Esophagus squamous epithelium (tissue), 5 donors: ENCODE results near the gene GTF2A1L. TPM values are rescaled to one million over a fixed set of nuclear protein-coding genes. Genes with fewer than 3 reads are reported as not detected.

Source experiments
- DNase-seq: peaks from one replicate; lab custom pipeline; 2025; lab: John Stamatoyannopoulos, UW
- H3K27ac ChIP-seq, 4 donors: fragments of 200-600 bp; sonication (generic); one replicate each; pipeline ENCODE4 v1.5.1; 2016 to 2019; ENCODE audit warnings: mild to moderate bottlenecking in 1 of 4
- H3K27me3 ChIP-seq, 4 donors: fragments of 200-600 bp; sonication (generic); 1 replicate in 3 of 4; 2 replicates in 1 of 4; pipeline versions ENCODE4 v1.5.1 to v1.6.0; 2017 to 2021; ENCODE audit warnings: antibody characterized with exemption in 1 of 4
- H3K36me3 ChIP-seq, 3 donors: fragments of 200-600 bp; sonication (generic); one replicate each; pipeline ENCODE4 v1.5.1; 2016 to 2019
- H3K4me1 ChIP-seq, 3 donors: fragments of 200-600 bp; sonication (generic); one replicate each; pipeline ENCODE4 v1.5.1; 2017 to 2019
- H3K4me3 ChIP-seq, 4 donors: fragments of 200-600 bp; sonication (generic); 1 replicate in 3 of 4; 2 replicates in 1 of 4; pipeline ENCODE4 v1.5.1; 2016 to 2019; ENCODE audit warnings: mild to moderate bottlenecking in 2 of 4, moderate library complexity in 1 of 4
- H3K9me3 ChIP-seq, 3 donors: fragments of 200-600 bp; sonication (generic); one replicate each; pipeline ENCODE4 v1.5.1; 2016 to 2019
- CTCF ChIP-seq, 6 experiments: fragments of 450-650 bp in 4 of 6; fragments of 200-600 bp in 2 of 6; sonication (generic) in 2 of 6; IDR thresholded peaks; one replicate each; pipeline ENCODE4 v1.5.1; 2016 to 2019; ENCODE audit warnings: antibody characterized with exemption in 6 of 6, mild to moderate bottlenecking in 4 of 6, moderate library complexity in 4 of 6
- POLR2A ChIP-seq, 4 donors: fragments of 450-650 bp; IDR thresholded peaks; one replicate each; pipeline ENCODE4 v1.6.1; 2017; ENCODE audit warnings: antibody characterized with exemption in 4 of 4, mild to moderate bottlenecking in 4 of 4, moderate library complexity in 3 of 4
- WGBS, 2 donors: methylation state at CpG; one replicate each; pipeline ENCODE4 v1.1.5; 2018; 5-methylcytosine and 5-hydroxymethylcytosine counted together
- intact Hi-C: fragments of 100-400 bp; cut with DNase I; formaldehyde crosslinking; loops from one replicate; pipeline ENCODE4 v1.15.0; 2022
- total RNA-seq, 4 donors: library from RNA; depleted of rRNA; stranded (reverse); fragments of >200 nt; gene quantifications; one replicate each; pipeline ENCODE4 v1.1.0, GENCODE V29; 2016
- donor health status: DM: yes; HTN: yes; CAD: no.

GTF2A1L gene
- total RNA-seq, 4 donors from 2014 or later: 0.22 to 4.0 (median 3.6) TPM; not detected in 1

GRCh38 chr2:48624696-48625095, 7.0 kb downstream of the GTF2A1L start:
- H3K9me3 ChIP-seq: peaks cover 0 to 4% (median 0%) of the 10 kb centered on the region in 3 donors
- WGBS, 2 donors: 87 to 90% methylated on average over 2 of the region's 2 CpGs
- no peak for TF ChIP-seq POLR2A (IDR thresholded peaks at IDR 0.05)
- TF ChIP-seq CTCF (IDR thresholded peaks at IDR 0.05): no peak
- no peaks in the 10 kb centered on the region for H3K4me1 ChIP-seq
- DNase-seq: no peak
- no peak overlapping the region for H3K27ac ChIP-seq
- no peaks in the 10 kb centered on the region for H3K36me3 ChIP-seq
- no peak overlapping the region for H3K4me3 ChIP-seq
- no peaks in the 10 kb centered on the region for H3K27me3 ChIP-seq
- intact Hi-C loops: no loop called here

GRCh38 chr2:48626047-48626446, 8.4 kb downstream of the GTF2A1L start:
- TF ChIP-seq CTCF (IDR thresholded peaks at IDR 0.05): no peak
- TF ChIP-seq POLR2A (IDR thresholded peaks at IDR 0.05): no peak
- Histone ChIP-seq H3K9me3 (peaks cover 0 to 4% (median 0%) of the 10 kb centered on the region in 3 donors), H3K27me3 (no peaks in the 10 kb centered on the region), H3K27ac (no peak overlapping the region), H3K36me3 (no peaks in the 10 kb centered on the region), H3K4me1 (no peaks in the 10 kb centered on the region), H3K4me3 (no peak overlapping the region)
- intact Hi-C loops: no loop called here
- DNase-seq: no peak

- no peak for DNase-seq
- Histone ChIP-seq H3K4me3 (no peak overlapping the region), H3K27me3 (no peaks in the 10 kb centered on the region), H3K27ac (no peak overlapping the region), H3K36me3 (no peaks in the 10 kb centered on the region), H3K9me3 (no peaks in the 10 kb centered on the region), H3K4me1 (no peaks in the 10 kb centered on the region)
- WGBS, 2 donors: 52 to 54% methylated on average over 5 of the region's 5 CpGs
- no peak for TF ChIP-seq CTCF (IDR thresholded peaks at IDR 0.05)
- intact Hi-C loops: no loop called here
Measured at GRCh38 chr2:48633143-48633542, 15.5 kb downstream of the GTF2A1L start.

- Histone ChIP-seq H3K27me3 (no peaks in the 10 kb centered on the region), H3K4me3 (no peak overlapping the region), H3K9me3 (no peaks in the 10 kb centered on the region), H3K4me1 (no peaks in the 10 kb centered on the region), H3K27ac (no peak overlapping the region), H3K36me3 (no peaks in the 10 kb centered on the region)
- no peak for DNase-seq
- TF ChIP-seq POLR2A (IDR thresholded peaks at IDR 0.05) (no peak), CTCF (IDR thresholded peaks at IDR 0.05) (no peak)
- intact Hi-C loops: no loop called here
- 68 to 77% methylated on average over 2 of the region's 2 CpGs for WGBS, 2 donors
Measured at GRCh38 chr2:48635786-48636185, 18.1 kb downstream of the GTF2A1L start.

- DNase-seq: no peak
- TF ChIP-seq CTCF (IDR thresholded peaks at IDR 0.05) (no peak), POLR2A (IDR thresholded peaks at IDR 0.05) (no peak)
- H3K27me3 ChIP-seq: no peaks in the 10 kb centered on the region
- no peaks in the 10 kb centered on the region for H3K4me1 ChIP-seq
- H3K27ac ChIP-seq: no peak overlapping the region
- H3K36me3 ChIP-seq: no peaks in the 10 kb centered on the region
- WGBS, 2 donors: 13 to 15% methylated on average over 1 of the region's 1 CpG
- no peak overlapping the region for H3K4me3 ChIP-seq
- H3K9me3 ChIP-seq: no peaks in the 10 kb centered on the region
- intact Hi-C loops: no loop called here
Measured at GRCh38 chr2:48638261-48638660, 20.6 kb downstream of the GTF2A1L start.
